ENCODE results near the gene SP110.
"Not testable (repeated sequence)": the region's sequence is repeated elsewhere in the genome, so short reads cannot be mapped to it uniquely, and the experiment has no call there.

SP110 gene

GRCh38 chr2:230225486-230225885, 5.7 kb upstream of the SP110 start, which contains the start of gene SP140:
Gene SP140 (plus strand): TSS chr2:230225736. CDS start chr2:230225845, 109 bp downstream.
- peak; percentile 66 to 77 (median 68) for DNase-seq (ENCODE audit: low read depth in 2 of 3, low spot score in 1 of 3)

DNA sequence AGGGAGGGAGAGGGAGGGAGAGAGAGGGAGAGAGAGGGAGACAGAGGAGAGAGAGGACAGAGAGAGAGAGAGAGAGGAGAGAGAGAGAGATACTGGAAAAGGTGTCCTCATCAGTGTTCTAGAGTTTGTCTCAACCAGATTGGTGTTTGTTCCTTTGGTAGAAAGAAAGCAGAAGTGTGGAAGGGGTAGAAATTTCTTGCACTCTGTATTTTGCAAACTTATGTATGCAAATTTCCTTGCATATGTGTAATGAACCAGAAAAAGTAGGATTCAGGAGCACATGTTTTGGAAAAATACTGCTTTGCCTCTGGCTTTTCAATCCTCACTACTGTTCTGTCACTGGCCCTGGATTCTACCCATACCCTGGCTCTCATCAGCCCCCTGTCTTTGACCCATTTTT, 4.7 kb upstream of the SP110 start:
- no peak for DNase-seq (ENCODE audit: low read depth in 2 of 3, low spot score in 1 of 3)

DNA sequence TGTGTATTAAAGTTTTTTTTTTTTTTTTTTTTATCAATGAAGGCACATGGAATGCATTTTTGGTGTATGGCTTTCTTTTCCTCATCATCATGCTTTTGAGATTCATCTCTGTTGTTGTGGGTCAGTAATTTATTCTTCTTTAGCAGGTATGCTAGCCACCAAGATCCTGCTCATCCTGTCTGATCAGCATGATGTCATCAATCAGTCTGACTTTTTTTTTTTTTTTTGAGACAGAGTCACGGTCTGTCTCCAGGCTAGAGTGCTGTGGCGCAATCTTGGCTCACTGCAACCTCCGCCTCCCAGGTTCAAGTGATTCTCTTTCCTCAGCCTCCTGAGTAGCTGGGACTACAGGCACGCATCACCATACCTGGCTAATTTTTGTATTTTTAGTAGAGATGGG, 3.0 kb upstream of the SP110 start:
- not testable (repeated sequence) for DNase-seq (ENCODE audit: low read depth in 2 of 3, low spot score in 1 of 3)

DNA sequence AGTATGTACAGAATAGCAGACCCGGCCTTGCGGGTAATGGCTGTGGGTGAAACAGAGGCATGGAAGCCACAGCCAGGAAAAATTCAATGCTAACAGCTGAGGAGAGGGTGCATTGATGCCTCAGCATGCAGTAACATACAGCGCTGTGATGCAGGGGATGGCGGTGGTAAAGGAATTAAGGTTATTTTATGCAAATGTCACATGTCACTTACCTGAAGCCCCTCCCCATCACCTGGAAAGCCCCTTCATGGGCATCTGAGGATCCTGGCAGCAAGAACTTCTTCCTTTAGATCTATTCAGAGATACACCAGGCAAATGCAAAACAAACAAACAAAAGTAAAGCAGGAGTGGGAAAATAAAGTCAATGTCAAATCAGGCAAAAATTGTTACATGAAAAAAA, 1.7 kb upstream of the SP110 start:
- DNase-seq (ENCODE audit: low read depth in 2 of 3, low spot score in 1 of 3) = no peak

GRCh38 chr2:230220347-230220969, 674 bp upstream of the SP110 start:
- DNase-seq (ENCODE audit: low read depth in 2 of 3, low spot score in 1 of 3) = no peak

DNA sequence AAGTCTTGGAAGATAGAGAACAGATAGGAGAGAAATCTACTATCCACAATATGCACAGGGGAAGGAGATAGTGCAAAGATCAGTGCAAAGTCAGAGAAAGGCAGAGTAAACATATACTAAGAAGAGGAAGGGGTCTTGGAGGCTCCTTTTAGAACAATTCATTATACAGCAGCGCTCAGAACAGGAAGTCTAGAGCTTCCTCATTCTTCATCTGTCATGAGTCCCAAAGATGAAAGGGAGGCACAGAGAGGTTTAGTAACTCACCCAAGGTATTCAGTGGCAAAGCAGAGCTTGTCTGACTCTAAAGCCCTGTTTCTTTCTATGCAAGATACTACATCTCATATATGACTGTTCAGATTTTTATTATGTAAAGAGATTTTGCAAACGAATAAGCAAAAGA, 1.4 kb downstream of the SP110 start:
- no peak for DNase-seq (ENCODE audit: low read depth in 2 of 3, low spot score in 1 of 3)

GRCh38 chr2:230217424-230217823, 2.4 kb downstream of the SP110 start:
- DNase-seq (ENCODE audit: low read depth in 2 of 3, low spot score in 1 of 3) = no peak

DNA sequence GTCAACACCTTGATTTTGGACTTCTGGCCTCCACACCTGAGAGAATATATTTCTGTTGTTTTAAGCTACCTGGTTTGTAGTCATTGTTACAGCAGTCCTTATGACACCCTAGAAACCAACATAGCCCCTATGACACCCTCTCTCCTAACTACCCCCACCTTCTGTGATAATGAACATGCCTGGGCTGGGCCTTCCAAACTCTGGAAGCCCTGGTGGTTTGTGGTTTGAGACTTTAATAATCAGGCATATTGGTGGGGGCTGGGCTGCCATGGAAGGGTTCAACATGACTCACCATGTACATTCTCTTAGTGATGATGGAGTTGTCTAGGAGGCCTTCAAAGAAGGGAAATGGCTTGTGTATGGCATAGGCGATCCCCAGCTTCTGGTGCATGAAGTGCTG, 3.3 kb downstream of the SP110 start:
- no peak for DNase-seq (ENCODE audit: low read depth in 2 of 3, low spot score in 1 of 3)

DNA sequence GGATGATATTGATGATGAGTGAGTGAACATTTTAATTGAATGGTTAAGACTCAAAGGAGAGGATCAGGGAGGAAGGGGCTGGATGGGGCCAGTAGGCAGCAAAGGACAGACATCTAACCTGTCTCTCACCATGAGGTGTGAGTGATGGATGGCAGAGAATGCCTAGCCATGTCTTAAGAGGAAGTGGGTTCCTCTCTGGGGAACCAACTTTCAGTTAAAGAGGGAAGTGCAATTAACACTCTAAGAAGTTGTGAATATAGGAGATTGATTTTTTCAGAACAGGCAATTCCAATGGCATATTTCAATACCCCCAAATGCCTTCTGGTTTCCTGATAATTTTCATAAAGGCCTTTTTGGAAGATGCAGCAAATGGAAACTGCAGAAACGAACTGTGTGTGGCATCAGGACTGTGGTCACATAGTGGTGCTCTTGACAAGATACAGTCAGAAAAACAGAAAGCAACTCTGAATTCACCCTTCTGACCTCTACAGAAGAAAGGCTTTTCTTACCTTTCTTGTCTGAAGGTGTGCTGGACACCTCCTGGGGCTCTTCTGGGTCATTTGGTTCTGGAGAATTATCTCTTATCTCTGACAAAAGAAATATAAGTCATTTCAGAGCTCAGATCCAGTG, 10.2 kb downstream of the SP110 start:
- no peak for DNase-seq (ENCODE audit: low read depth in 2 of 3, low spot score in 1 of 3)

- no peak for DNase-seq (ENCODE audit: low read depth in 2 of 3, low spot score in 1 of 3)
These were observed 11.2 kb downstream of the SP110 start for GRCh38 chr2:230208576-230208975.

DNA sequence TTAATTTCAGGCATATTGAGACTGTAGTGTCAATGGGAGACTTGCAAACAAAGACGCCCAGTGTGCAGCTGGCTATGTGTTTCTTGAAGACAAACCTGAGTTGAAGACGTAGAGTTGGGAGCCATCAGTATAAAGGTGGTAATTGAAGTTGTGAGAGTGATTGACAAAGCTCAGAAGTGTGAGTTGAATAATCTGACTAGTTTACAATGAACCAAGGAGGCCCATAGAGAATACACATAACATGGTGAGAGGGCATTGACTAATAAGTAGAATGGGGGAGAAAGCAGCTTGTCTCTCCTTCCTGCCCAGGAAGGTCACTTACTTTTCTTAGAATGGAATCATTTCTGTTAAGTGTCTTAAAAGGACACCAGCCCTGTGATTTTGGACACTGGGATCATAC, 14.1 kb downstream of the SP110 start:
- no peak for DNase-seq (ENCODE audit: low read depth in 2 of 3, low spot score in 1 of 3)

DNA sequence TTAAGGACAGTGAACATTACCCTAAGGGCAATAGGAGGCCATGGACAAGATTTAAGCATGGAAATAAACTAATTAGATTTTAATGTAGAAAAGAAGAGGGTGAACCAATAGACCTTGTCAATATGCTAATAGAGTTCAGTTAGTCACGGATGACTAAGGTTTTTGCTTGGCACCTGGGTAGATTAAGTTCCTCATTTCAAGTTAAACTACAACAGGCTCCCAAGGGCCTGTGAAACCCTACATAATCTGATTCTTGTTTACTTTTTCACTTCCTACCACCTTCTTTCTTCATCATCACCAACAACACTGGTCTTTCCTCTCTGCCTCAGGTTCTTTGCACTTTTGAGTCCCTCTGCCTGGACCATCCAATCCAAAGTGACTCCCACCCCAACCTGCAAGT, 14.8 kb downstream of the SP110 start:
- DNase-seq (ENCODE audit: low read depth in 2 of 3, low spot score in 1 of 3) = no peak

DNA sequence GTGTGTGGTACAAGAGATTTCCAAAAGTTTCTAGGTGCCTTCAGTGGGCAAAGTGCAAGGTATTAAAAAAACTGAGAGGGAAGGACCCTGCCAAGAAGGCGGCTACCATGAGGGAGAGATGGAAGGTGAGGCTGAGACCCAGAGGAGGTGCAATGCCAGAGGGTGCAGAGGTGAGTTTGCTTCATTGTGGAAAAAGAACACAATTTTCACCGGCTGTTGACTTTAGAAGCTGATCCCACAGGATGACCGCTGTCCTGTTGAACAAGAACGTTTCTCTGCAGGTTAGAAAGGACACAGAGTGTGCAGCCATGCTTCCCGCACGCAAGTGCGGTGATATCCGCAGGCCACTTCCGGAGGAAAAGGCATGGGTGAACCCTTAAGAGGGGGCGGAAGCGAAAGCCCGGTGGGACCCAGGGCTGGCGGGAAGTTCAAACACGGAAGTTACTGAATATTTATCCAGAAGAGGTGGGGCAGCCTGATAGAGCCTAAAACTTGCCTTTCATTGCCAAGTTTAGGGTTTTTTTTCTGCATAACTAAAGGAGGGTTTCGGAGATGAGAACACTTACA, 16.6 kb downstream of the SP110 start:
- no peak for DNase-seq (ENCODE audit: low read depth in 2 of 3, low spot score in 1 of 3)

DNA sequence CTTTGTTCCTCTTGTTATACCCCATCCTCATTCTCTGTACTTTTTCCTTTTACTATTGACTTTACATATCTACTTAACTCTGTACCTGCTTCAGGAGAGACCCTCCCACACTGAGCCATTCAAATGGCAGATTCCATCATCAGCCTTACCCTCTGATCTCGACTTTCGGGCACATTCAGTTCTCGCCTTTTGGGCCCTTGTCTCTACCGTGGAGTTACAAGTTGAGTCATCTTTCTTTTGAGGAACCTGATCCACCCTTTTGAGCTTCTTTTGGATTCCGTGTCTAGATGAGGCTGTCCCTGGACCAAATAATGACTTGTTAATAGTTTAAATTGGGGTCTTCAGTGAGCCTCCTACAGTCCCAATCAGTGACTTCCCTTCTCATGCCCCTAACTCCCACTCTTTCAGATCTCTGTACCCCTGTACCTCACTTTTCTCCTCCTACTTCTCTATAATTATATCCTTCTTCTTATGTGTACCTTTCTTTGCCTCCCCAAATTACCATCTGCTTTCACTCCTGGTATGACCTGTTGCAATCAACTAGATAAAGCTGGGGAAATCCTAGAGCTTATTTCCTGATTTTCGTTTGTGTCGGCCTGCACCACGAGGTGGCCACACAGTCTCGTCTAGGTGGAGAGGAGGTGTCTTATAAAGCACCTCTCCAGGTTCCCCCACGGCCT, 17.2 kb downstream of the SP110 start:
- DNase-seq (ENCODE audit: low read depth in 2 of 3, low spot score in 1 of 3) = peak in 1 of 3 donors; percentile 18

GRCh38 chr2:230184727-230185578, 34.8 kb downstream of the SP110 start:
- DNase-seq (ENCODE audit: low read depth in 2 of 3, low spot score in 1 of 3) = no peak

GRCh38 chr2:230181195-230181594, 38.6 kb downstream of the SP110 start:
- no peak for DNase-seq (ENCODE audit: low read depth in 2 of 3, low spot score in 1 of 3)

DNA sequence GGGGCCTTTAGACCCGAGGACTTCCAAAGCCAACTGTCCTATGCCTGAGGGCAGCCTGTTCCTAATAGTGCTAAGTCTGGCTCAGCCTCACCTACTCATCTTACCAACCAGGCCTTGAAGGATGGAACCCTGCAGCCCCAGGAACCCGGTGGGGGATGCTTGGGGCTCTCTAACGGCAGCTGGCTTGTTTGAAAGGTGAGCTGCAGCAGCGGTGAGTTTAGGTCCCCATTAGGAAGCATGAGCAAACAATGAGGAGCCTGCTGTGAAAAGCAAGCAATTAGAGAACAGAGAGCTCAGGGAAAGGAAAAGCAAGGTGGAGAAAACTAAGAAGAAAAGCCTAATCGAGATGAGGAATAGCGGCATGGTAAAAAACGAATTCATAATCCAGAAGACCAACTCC, 39.9 kb downstream of the SP110 start:
- DNase-seq (ENCODE audit: low read depth in 2 of 3, low spot score in 1 of 3) = no peak

DNA sequence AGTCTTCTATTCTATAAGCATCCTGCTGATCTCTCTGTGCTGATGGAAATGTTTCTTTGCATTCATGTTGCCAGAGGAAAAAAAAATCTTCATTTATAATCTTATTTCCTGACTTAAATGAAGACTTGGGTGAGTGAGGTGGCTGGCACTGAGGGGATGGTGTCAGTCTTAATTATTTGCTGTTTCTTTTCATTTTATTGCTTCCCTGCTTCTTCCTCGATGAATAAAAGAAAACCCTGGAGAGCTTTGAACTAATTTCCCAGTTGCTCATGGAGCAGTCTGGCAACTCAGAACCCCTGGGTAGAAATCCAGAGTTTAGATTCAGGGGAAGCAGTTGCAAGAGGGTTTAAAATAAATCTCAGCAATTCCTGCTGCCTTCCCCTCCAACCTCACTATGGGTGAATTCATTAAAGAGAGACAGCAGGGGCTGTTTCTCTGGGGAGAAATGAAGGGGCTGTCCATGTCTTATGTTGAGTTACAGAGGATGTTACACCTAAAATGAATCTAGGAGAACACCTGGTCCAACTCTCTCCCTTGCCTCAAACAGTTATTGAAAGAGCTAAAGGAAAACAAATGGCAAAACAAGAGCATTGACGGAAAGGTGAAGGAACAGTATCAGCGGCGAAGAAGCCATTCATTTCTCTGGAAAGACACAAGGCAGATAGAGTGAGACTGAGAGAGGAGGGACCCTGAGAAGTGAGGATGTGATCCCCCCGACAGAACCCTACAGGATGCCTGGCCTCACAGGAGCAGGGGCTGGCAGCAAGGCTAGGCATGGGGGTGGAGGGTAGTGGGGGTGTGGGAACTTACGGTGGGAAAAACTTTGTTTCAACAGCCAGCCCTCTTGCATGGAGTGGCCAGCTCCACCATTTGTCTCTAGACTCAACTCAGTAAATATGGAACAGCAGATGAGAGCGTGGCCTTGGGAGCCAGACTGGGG, 41.0 kb downstream of the SP110 start:
- DNase-seq (ENCODE audit: low read depth in 2 of 3, low spot score in 1 of 3) = no peak

GRCh38 chr2:230176996-230177395, 42.8 kb downstream of the SP110 start:
- DNase-seq (ENCODE audit: low read depth in 2 of 3, low spot score in 1 of 3) = no peak

GRCh38 chr2:230174466-230174865, 45.3 kb downstream of the SP110 start:
- DNase-seq (ENCODE audit: low read depth in 2 of 3, low spot score in 1 of 3) = no peak
